ENCODE data around the gene LRRFIP2. TPM values are rescaled to one million over a fixed set of nuclear protein-coding genes. Genes with fewer than 3 reads are reported as not detected.
"Not testable (repeated sequence)": the region's sequence is repeated elsewhere in the genome, so short reads cannot be mapped to it uniquely, and the experiment has no call there.

LRRFIP2 gene
- total RNA-seq, 1 experiment from 2014 or later = 41.1 TPM

DNA sequence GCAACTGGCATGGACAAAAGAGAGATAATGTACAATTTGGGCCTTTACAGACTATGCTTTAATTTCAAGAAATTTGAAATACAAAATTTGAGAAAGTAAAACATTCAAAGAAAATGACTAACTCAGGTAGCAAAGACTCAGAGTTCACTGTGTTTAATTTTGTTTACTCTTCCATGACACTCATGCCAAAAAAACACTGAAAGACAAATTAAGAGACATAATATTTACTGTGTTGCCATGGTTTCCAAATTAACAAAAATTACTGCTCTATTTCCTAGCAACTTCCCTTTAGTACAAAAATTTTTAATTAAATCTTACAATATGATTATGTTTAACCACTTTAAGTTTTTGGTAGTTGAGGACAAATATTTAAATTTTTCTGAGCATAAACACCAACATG is 29.6 kb downstream of the LRRFIP2 start:
- no peak for DNase-seq (ENCODE audit: low read depth)

DNA sequence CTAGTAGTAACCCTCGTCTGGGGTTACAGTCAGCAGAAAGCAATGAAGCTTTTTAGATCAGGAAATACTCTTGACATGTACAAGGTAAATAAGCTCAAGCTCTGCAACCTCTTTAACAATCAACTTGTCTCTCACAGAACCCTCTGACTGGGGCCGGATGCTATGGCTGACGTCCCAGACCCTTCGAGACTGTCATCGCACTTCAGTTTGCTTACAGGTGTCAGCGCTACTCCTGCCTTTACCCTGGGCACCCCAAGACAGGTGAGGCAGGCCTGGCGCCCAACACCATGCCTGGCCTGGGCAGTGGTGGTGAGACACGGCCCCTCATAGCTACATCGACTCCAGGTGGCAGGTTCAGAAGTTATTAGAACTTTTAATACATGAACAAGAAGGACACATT is 30.6 kb downstream of the LRRFIP2 start:
- DNase-seq (ENCODE audit: low read depth) = no peak

DNA sequence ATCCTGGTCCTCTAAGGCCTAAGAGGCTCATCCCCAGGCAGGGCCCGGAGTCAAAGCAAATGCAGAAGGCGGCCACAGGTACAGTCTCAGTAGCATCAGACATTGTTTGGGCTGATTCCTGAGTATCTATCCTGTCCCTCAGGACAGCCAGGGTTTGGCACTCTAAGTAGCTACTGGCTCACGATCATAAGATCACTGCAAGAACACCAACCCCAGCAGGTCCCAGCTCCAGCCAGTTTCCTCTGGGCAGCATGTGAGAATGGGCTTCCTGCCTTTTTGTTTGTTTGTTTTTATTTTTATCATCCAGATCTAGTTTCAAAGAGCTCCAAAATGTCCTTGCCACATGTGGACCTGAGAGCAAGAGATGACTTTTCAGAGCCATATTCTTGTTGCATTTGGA is 32.7 kb downstream of the LRRFIP2 start:
- no peak for DNase-seq (ENCODE audit: low read depth)

DNA sequence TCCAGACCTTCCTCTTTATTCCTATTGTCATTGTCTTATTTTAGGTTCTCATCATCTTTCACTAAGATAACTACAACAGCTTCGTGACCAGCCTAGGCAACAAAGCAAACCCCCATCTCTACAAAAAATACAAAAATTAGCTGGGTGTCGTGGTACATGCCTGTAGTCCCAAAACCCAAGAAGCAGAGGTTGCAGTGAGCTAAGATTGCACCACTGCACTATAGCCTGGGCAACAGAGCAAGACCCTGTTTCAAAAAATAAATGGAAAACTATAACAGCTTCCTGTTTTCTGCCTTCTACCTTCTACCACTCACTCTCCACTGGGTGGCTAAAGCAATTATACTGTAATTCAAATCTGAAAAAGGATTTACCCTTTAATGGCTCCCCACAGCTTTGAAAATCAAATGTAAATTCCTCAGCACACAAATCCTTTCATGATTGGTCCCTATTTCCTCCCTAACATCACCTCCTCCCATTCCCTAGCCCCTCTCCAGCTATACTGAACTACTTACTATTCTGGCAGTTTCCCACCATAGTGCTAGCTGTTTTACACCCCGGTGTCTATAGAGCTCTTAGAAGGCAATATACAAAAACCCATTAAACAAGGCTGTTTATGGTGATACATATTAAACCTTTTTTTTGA is 33.4 kb downstream of the LRRFIP2 start:
- no peak for DNase-seq (ENCODE audit: low read depth)

DNA sequence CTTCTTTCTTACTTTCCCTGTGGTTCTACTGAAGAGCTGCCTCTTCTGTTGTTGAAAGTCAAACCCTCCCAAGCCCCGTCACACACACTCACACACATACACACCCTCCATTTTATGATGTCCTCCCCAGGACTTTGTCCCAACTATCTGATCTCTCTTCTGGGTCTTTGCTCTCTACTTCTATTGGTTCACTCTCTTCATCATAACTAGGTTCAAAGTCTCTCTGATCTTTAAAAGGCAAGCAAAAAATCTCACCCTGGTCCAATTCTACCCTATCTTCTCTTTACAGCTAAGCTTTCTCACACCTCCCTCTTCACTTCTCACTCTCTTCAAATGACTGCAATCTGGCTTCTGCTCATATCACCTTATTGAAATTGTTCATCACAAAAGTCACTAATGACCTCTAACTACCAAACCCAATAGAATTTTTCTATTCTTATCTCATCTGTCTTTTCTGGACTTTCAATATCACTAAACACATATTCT is 34.8 kb downstream of the LRRFIP2 start:
- DNase-seq (ENCODE audit: low read depth) = no peak

DNA sequence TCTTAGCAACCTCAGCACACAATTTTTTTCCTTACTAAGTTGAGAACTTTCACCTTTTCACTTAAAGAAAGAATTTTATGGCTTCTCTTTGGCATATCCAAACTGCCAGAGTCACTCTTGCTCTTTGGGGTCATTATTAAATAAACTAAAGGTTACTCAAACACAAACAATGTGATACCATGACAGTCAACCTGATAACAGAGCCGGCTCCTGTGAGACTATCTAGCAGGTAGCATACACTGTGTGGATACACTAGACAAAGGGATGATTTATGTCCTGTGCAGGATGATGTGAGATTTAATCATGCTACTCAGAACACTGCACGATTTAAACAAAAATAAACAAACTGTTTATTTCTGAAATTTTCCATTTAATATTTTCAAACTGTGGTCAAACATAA is 35.6 kb downstream of the LRRFIP2 start:
- no peak for DNase-seq (ENCODE audit: low read depth)

DNA sequence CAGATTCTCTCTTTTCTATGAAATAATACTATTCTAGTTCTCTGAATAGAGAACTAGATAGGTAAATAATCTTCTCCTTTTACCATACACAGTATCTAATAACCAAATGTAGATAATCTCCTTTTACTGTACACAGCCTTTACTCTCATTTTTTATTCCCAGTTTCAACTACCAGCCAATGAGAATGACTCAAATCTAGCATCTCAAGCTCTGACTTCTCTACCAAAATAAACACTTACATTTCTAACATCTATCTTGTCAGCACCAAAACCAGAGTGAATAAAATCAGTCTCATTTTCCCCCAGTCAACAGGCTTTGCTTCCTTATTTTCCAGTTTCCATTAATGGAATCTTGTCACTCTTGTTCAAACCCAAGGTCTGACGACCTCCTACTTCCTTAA is 36.9 kb downstream of the LRRFIP2 start:
- DNase-seq (ENCODE audit: low read depth) = no peak

DNA sequence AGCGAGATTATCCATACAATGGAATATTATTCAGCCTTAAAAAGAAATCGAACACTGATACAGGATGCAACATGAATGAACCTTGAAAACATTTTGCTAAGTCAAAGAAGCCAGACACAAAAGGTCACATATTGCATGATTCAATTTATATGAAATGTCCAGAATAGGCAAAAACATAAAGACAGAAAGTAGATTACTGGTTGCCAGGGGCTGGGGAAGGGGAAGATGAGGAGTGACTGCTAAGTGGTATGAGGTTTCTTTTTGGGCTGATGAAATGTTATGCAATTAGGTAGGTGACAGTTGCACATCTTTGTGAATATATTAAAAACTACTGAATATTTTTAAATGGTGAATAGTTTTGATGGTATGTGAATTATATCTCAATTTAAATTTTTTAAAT is 38.3 kb downstream of the LRRFIP2 start:
- DNase-seq (ENCODE audit: low read depth) = no peak

DNA sequence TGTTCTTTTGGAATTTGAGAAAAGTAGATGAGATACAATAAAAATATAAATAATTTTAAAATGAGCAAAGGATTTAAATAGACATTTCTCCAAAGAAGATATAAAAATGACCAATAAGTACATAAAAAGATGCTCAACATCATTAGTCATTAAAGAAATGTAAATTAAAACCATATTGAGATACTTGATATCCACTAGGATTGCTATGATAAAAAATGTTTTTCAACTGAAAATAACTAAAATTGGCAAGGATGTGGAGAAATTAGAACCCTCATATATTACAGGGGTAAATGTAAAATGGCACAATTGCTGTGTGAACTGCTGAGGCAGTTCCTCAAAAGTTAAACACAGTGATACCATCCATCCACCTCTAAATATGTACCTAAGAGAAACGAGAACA is 38.8 kb downstream of the LRRFIP2 start:
- no peak for DNase-seq (ENCODE audit: low read depth)

DNA sequence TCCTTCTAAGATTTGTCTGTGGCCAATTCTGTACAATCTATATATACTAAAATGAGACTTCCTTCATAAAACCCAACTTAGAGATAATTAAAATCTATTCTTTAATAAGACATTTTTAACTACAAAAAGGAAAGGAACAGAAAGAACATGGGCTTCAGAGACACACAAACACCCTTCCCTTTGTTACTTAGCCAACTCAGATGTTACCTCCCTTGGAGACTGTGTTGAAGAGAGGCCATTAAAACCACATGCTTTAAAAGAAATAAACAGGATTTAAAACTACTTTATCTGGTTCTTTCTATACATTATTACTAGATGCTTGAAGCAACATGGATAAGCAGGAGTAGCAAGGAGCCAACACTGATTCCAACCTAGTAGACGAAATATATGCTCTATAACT is 42.0 kb downstream of the LRRFIP2 start:
- no peak for DNase-seq (ENCODE audit: low read depth)

DNA sequence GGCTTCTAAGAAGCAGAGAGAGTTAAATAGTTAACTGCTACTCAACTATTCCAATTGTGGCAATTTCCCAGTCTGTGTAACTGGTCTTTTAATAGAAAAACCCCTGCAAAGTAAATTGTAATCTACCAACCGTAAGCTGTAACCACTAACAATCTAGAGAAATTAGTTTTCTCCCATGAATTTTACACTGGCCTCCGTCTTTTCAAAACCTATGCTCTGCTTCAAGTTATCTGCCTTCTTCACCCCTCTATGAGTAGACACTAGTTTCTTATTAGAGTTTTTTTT is 42.6 kb downstream of the LRRFIP2 start:
- DNase-seq (ENCODE audit: low read depth) = no peak

DNA sequence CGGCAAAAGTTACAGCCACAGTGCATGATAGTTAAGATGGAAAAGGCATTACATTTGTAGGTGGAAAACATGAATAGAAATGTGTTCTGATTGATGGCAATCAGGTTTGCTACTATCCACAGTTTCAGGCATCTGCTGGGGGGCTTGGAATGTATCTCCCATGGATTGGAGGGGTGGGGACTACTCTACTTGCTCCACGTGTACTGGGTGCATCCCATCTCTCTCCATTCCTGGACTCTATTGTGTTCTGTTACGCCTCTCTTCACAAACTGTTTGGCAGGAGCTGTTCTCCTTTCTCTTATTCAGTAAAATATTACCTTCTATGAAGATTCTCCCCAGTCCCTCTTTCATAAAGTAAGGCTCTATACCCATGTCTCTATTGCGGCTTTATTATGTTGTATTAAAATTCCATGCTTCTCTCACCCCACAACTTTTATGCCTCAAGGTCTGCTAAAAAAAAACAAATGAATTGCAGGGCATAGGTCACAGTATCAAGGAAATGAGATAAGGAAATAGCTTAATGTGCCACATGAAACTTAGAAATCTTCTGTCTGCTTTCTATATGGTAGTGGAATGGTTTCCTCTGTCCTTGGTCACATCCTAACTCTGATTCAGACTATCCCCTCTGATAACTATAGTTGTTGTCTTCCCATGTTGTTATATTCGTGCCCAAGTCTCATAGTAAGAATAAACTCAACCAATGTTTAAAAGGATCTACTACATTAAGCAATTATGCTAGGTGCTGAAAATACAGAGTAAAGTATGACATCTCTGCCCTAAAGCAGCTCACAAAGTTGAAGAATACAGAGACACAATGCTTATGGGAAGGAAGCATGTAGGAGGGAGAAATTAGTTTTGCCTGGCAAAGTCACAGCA is 43.2 kb downstream of the LRRFIP2 start:
- no peak for DNase-seq (ENCODE audit: low read depth)

DNA sequence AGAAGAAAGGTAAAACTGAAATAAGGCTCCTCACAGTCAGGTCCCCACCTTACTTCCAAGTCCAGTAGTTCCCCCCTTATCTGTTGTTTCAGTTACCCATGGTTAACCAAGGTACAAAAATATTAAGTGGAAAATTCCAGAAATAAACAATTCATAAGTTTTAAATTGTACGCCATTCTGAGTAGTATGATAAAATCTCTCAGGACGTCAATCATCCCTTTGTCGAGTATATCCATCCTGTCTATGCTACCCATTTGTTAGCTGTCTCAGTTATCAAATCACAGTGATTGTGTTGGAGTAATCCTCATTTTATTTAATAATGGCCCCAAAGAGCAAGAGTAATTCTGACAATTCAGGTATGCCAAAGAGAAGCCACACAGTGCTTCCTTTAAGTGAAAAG is 43.9 kb downstream of the LRRFIP2 start:
- DNase-seq (ENCODE audit: low read depth) = no peak

DNA sequence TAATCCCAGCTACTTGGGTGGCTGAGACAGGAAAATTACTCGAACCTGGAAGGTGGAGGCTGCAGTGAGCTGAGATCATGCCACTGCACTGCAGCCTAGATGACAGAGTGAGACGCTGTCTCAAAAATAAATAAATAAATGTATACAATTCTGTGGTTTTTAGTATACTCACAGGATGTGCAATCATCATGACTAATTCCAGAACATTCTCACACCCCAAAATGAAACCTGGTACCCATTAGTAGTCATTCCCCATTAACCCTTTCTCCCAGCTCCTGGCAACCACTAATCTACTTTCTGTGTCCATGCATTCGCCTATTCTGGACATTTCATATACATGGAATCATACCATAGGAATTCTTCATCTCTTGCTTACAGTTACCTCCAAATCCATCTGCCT is 44.5 kb downstream of the LRRFIP2 start:
- DNase-seq (ENCODE audit: low read depth) = peak; percentile 17

DNA sequence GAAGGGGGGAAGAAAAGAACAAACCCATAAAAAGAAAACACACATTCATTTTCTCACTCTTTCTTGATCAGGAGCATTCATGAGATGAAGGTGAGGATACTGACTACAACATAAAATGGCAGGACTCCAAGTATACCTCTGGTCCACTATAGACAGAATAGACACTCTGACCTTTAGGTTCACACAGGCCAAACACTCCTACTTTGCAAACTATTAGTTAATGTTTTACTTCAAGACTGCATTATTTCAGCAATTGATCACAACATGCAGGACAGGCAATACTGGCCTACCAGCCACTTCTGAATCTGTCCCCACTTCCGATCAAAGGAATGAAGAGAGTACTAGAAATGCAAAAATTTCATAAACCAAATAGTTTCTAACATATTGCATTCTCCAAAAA is 47.0 kb downstream of the LRRFIP2 start:
- DNase-seq (ENCODE audit: low read depth) = no peak

DNA sequence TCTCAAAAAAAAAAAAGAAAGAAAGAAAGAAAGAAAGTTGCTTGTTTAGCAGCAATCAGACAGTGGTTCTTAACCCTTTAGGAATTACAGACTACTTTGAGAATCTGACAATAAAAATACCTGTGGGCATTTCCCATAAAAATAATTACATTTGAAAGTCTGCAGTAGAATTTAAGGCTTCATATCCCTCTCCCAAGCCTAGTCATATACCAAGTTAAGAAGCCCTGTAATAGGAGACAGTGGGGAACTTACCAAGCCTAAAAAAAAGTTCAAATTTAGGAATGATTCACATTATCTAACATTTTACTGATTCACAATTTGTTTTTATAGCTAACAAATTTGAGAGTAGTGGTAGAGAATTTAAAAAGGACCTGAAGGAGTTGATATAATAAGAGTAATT is 47.5 kb downstream of the LRRFIP2 start:
- DNase-seq (ENCODE audit: low read depth) = no peak

DNA sequence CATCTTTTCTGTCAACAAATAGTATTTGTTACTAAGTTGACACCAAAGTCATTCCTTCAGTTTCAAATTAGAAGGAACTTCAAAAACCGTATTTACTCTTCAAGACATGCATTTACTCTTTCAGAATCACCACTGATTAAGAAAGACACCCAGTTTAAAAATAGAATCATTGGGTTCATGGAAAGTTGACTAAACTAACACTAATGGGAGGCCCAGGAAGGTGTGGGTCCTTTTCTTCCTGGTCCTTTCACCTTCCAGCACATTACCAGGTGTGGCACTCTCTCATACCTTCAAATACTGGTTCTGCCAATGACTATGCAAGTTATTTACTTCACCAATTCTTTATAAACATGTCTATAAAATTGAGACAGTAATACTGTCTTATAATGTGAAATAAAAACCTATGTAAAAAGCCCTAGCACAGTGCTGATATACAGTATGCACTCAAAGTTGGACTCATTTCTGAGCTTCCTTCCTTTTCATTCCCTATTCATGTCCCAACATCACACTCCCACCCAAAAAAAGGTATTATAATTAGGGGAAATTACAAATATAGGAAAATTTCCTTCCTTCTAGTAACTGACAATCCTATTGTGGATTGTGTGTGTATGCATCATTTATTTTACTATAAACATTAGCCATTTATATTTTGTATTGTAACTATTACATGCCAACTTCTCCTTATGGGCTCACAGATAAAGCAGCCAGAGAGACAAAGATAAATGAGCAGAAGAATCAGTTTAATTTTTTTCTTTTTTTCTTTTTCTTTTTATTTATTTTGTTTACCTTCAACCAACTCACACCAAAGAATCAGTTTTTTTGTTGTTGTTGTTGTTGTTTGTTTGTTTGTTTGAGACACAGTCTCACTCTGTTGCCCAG is 48.9 kb downstream of the LRRFIP2 start:
- no peak for DNase-seq (ENCODE audit: low read depth)

DNA sequence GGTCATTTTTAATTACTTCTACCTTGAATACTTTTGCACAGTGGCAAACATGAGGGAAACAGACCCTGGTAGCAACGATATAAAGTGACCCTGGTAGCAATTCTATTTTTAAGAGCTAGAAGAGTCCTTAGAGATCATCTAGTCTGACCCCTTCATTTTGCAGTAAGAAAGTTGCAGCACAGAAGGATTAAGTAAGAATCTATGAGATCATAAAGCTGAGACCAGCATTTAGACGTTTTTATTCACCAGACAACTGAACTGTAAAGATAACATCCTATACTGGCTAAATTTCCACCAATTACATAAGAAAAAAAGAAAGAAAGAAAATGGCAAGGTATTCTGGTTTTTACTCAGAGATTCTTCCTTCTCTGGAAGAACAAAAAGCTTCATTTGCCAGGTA is 49.9 kb downstream of the LRRFIP2 start:
- no peak for DNase-seq (ENCODE audit: low read depth)

DNA sequence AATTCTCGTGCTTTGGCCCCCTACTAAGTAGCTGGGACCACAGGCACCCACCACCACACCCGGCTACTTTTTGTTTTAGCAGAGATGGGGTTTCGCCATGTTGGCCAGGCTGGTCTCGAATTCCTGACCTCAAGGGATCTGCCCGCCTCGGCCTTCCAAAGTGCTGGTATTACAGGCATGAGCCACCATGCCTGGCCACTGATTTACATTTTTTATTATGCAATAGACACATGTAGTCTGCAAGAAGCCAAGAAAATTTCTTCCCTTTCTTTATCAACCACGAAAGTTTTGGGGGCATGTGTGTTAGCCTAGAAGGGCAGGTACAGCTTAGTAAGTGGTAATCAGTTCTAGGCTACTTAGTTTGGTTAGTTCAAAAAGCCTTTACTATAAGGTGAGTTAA is 51.1 kb downstream of the LRRFIP2 start:
- DNase-seq (ENCODE audit: low read depth) = no peak

DNA sequence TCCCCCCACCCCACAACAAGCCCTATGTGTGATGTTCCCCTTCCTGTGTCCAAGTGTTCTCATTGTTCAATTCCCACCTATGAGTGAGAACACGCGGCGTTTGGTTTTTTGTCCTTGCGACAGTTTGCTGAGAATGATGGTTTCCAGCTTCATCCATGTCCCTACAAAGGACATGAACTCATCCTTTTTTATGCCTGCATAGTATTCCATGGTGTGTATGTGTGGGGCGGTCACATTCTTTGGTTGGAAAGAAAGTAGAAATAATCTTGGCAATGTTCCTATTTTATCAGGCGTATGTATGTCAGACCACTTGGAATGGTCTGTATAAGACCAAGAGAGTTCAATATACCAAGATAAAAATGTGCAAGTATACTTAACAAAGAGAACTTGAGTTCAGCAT is 52.3 kb downstream of the LRRFIP2 start:
- DNase-seq (ENCODE audit: low read depth) = not testable (repeated sequence)

DNA sequence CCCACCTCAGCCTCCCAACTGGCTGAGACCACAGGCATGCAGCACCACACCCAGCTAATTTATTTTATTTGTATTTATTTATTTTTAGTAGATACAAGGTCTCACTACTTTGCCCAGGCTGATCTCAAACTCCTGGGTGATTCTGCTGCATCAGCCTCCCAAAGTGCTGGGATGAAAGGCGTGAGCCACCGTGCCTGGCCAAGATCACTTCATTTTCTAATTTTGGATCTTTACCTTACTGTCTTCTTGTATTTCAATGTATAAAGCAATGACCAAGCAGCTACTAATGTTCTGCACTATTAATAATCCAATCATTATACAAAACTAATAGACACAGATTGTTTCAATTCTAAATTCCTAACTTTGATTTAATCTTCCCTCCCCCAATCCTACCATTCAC is 56.2 kb downstream of the LRRFIP2 start:
- DNase-seq (ENCODE audit: low read depth) = no peak

DNA sequence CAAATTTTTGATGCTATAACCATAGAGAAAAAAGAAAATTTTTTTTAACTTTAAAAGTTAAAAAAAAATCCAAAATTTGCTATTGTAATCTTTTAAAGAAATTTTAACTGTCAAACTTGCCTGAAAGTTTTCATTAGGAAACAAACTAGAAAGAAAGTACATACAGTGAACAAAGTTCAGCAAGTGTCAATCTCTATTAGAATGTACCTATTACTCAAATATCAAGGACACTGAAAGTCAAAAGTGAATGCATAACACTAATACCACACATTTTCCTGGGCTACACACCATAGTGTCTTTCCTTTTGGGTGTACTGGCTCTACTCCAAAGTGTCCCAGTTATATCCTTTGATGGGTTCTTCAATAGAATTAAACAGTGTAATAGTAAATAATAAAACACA is 56.8 kb downstream of the LRRFIP2 start:
- DNase-seq (ENCODE audit: low read depth) = no peak

DNA sequence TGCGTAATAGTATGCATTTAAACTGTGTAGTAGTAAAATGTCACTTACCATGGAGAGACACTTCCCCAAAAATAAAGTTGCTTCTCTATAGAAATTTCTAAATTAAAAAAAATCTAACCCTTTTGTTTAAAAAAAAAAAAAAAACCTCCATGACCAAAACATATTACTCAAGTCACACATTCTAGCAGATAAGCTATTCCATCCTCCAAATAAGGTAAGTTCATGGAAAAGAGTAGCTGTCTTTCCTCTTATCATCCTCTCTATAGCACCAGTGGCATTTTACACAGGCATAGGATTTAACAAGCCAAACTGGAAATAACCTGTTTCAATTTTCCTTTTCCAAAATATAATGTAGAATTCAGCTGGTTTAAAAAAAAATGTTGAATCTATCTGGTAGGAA is 57.4 kb downstream of the LRRFIP2 start:
- no peak for DNase-seq (ENCODE audit: low read depth)
